Hepatocyte (in vitro differentiated cells): ENCODE measurements around the gene PDIA5.

Experiments used
- EZH2 ChIP-seq: fragments of 200-600 bp; sonication (generic); IDR thresholded peaks from 2 replicates; pipeline ENCODE4 v1.6.1; 2016; ENCODE audit warnings: antibody characterized with exemption, mild to moderate bottlenecking, borderline replicate concordance
- EZH2phosphoT487 ChIP-seq: fragments of 200-600 bp; sonication (generic); IDR thresholded peaks from one replicate; pipeline ENCODE4 v1.6.1; 2018; ENCODE audit warnings: antibody characterized with exemption, mild to moderate bottlenecking, low read depth, moderate library complexity; ENCODE audit not compliant: unreplicated experiment, severe bottlenecking
- TF ChIP-seq, protein P1 (sequence below): fragments of 200-600 bp; sonication (generic); IDR thresholded peaks from 2 replicates; pipeline ENCODE4 v1.5.1; 2016; ENCODE audit warnings: antibody characterized with exemption, mild to moderate bottlenecking; ENCODE audit not compliant: poor library complexity

DNA sequence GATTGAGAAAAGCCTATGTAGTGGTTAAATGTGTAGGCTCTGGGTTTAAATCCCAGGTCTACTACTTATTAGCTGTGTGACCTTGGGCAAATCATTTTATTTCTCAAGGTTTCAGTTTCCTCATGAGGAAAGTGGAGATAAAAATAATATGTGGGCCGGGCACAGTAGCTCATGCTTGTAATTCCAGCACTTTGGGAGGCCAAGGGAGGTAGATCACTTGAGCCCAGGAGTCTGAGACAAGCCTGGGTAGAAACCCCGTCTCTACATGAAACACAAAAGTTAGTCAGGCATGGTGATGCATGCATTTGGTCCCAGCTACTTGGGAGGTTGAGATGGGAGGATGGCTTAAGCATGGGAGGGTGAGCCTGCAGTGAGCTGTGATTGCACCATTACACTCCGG lies 47.7 kb upstream of the PDIA5 start:
- TF ChIP-seq, protein P1, sequence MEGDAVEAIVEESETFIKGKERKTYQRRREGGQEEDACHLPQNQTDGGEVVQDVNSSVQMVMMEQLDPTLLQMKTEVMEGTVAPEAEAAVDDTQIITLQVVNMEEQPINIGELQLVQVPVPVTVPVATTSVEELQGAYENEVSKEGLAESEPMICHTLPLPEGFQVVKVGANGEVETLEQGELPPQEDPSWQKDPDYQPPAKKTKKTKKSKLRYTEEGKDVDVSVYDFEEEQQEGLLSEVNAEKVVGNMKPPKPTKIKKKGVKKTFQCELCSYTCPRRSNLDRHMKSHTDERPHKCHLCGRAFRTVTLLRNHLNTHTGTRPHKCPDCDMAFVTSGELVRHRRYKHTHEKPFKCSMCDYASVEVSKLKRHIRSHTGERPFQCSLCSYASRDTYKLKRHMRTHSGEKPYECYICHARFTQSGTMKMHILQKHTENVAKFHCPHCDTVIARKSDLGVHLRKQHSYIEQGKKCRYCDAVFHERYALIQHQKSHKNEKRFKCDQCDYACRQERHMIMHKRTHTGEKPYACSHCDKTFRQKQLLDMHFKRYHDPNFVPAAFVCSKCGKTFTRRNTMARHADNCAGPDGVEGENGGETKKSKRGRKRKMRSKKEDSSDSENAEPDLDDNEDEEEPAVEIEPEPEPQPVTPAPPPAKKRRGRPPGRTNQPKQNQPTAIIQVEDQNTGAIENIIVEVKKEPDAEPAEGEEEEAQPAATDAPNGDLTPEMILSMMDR = no peak
- TF ChIP-seq EZH2phosphoT487 (no peak), EZH2 (no peak)
